ENCODE results near the gene APBA2. TPM values are rescaled to one million over a fixed set of nuclear protein-coding genes. Genes with fewer than 3 reads are reported as not detected.

Gene APBA2
- total and polyA plus RNA-seq, 11 donors, result 0.16 to 1.3 (median 0.40) TPM; not detected in 2

- no peak for TF ChIP-seq POLR2A (IDR thresholded peaks at IDR 0.05)
- TF ChIP-seq CTCF (IDR thresholded peaks at IDR 0.05), result no peak
- H3K4me1 ChIP-seq, result peaks cover 0 to 16% (median 2%) of the 10 kb centered on the region in 12 donors
- no peaks in the 10 kb centered on the region for H3K9me3 ChIP-seq
- peaks cover 11 to 36% (median 21%) of the 10 kb centered on the region in 9 donors for H3K27me3 ChIP-seq
- ATAC-seq (no peak), DNase-seq (peak in 1 of 5 donors; percentile 38)
- no peak overlapping the region for H3K27ac ChIP-seq
- intact Hi-C loops (cut with DNase I), result loop anchor here in 2 of 10 donors (10.0 kb wide), 2 partner anchors 210 to 220 kb away; no protein-coding TSS in a partner anchor
- H3K36me3 ChIP-seq, result no peaks in the 10 kb centered on the region
- peak overlapping the region; percentile 17 to 61 (median 44) for H3K4me3 ChIP-seq
- 24 to 57% (median 32%) methylated on average over 12 to 31 of the region's 31 CpGs for WGBS, 4 donors
Measured at GRCh38 chr15:28885128-28885629, 595 bp upstream of the APBA2 start.

- WGBS, 4 donors, result 16 to 42% (median 24%) methylated on average over 20 to 61 of the region's 61 CpGs
Measured at GRCh38 chr15:28886431-28887338, 911 bp downstream of the APBA2 start.

GRCh38 chr15:28887339-28888174 is 1.8 kb downstream of the APBA2 start:
- WGBS, 4 donors, result 72 to 86% (median 77%) methylated on average over 17 of the region's 17 CpGs
- H3K36me3 ChIP-seq, result no peaks in the 10 kb centered on the region
- DNase-seq (no peak), ATAC-seq (no peak)
- no peaks in the 10 kb centered on the region for H3K9me3 ChIP-seq
- intact Hi-C loops (cut with DNase I), result loop anchor here in 2 of 10 donors (10.0 kb wide), 2 partner anchors 207 to 217 kb away; no protein-coding TSS in a partner anchor
- peaks cover 11 to 36% (median 21%) of the 10 kb centered on the region in 9 donors for H3K27me3 ChIP-seq
- H3K4me1 ChIP-seq, result peaks cover 0 to 16% (median 2%) of the 10 kb centered on the region in 12 donors
- no peak for TF ChIP-seq CTCF (IDR thresholded peaks at IDR 0.05)
- no peak for TF ChIP-seq POLR2A (IDR thresholded peaks at IDR 0.05)
- H3K4me3 ChIP-seq, result peak overlapping the region in 1 of 12 donors; percentile 59
- H3K27ac ChIP-seq, result no peak overlapping the region

More at GRCh38 chr15:28886431-28887338, 911 bp downstream of the APBA2 start:
- no peak overlapping the region for H3K27ac ChIP-seq
- H3K4me1 ChIP-seq, result peaks cover 0 to 16% (median 2%) of the 10 kb centered on the region in 12 donors
- ATAC-seq, result no peak
- intact Hi-C loops (cut with DNase I), result loop anchor here in 2 of 10 donors (10.0 kb wide), 2 partner anchors 208 to 218 kb away; no protein-coding TSS in a partner anchor
- no peaks in the 10 kb centered on the region for H3K36me3 ChIP-seq
- no peaks in the 10 kb centered on the region for H3K9me3 ChIP-seq
- H3K4me3 ChIP-seq, result peak overlapping the region; percentile 17 to 61 (median 44)
- TF ChIP-seq POLR2A (IDR thresholded peaks at IDR 0.05) (no peak), CTCF (IDR thresholded peaks at IDR 0.05) (no peak)
- H3K27me3 ChIP-seq, result peaks cover 11 to 36% (median 21%) of the 10 kb centered on the region in 9 donors
- DNase-seq, result no peak

All from heart left ventricle (tissue), 16 donors.